NT2/D1 (cell line): ENCODE results near the gene ZIM2.

Source experiments
- DNase-seq: peaks from one replicate; pipeline ENCODE4 v3.0.0-alpha.2; 2011; ENCODE audit warnings: low read depth, low spot score
- H3K27me3 ChIP-seq: 2 replicates; pipeline ENCODE4 v1.6.0; 2011; ENCODE audit warnings: mild to moderate bottlenecking; ENCODE audit not compliant: insufficient read length, insufficient read depth
- H3K36me3 ChIP-seq: 2 replicates; pipeline ENCODE4 v1.6.1; 2011; ENCODE audit warnings: mild to moderate bottlenecking, low read length, mixed read lengths; ENCODE audit not compliant: insufficient read depth, insufficient read length
- H3K4me1 ChIP-seq: 2 replicates; pipeline ENCODE4 v1.5.1; 2011; ENCODE audit not compliant: insufficient read depth, insufficient read length
- H3K4me3 ChIP-seq: 2 replicates; pipeline ENCODE4 v1.5.1; 2011; ENCODE audit warnings: low read depth; ENCODE audit not compliant: insufficient read length
- H3K9ac ChIP-seq: 2 replicates; pipeline ENCODE4 v1.6.0; 2011; ENCODE audit warnings: low read depth; ENCODE audit not compliant: insufficient read length
- H3K9me3 ChIP-seq: 2 replicates; pipeline ENCODE4 v1.5.1; 2011; ENCODE audit warnings: mild to moderate bottlenecking, low read length; ENCODE audit not compliant: insufficient read depth
- SUZ12 ChIP-seq: IDR thresholded peaks from 2 replicates; pipeline ENCODE4 v1.6.1; 2011; ENCODE audit not compliant: insufficient read length, insufficient read depth; ENCODE audit errors: extremely low read depth
- YY1 ChIP-seq: IDR thresholded peaks from 2 replicates; pipeline ENCODE4 v1.6.1; 2011; ENCODE audit not compliant: insufficient read length, insufficient read depth
- ZNF274 ChIP-seq: IDR thresholded peaks from 2 replicates; pipeline ENCODE4 v1.6.1; 2011; ENCODE audit warnings: mild to moderate bottlenecking, low read depth, low read length

ZIM2 gene

DNA sequence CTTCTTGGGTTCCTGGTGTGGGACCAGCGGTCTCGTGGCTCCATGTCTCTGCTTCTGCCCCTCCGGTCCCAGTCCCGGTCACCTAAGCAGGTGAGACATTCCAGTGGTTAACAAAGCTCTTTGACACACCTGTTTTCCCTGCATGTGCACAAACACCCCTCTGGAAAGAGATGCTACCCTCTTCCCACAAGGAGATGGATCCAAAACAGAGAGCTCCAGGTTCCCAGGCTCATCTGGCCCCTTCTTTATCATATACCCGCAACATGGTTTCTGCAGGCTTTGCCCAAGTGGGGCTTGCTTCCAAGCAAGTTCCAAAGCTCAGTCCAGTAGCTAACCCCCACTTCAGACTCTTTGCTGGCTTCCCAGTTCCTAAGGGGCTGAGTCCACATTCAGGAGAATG, 17.8 kb downstream of the ZIM2 start:
- no peaks in the 10 kb centered on the region for H3K4me1 ChIP-seq
- no peaks in the 10 kb centered on the region for H3K9me3 ChIP-seq
- H3K9ac ChIP-seq, result no peak overlapping the region
- H3K4me3 ChIP-seq, result no peak overlapping the region
- no peaks in the 10 kb centered on the region for H3K27me3 ChIP-seq
- no peak for TF ChIP-seq ZNF274
- TF ChIP-seq YY1, result no peak
- TF ChIP-seq SUZ12, result no peak
- peaks cover 85% of the 10 kb centered on the region for H3K36me3 ChIP-seq
- DNase-seq, result no peak

DNA sequence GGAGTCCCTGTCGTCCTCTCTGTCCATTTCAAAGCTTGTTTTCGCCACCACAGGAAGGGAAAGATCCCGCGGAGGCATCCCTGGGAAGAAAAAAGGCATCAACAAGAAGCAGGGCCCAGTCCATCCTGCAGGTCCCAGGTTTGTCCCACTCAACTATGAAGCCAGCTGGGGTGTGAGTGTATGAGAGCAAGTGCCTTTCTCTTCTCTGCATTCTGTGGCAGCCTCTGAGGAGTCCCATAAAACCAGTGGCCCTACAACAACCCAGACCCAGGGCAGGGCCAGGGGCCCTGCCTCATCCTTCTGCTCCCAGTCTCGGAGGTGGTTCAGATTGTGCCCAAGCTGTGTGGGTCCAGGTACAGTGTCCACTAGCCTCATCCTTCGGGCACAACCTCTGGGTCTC, 18.9 kb downstream of the ZIM2 start:
- no peak overlapping the region for H3K4me3 ChIP-seq
- no peaks in the 10 kb centered on the region for H3K27me3 ChIP-seq
- H3K4me1 ChIP-seq, result no peaks in the 10 kb centered on the region
- no peaks in the 10 kb centered on the region for H3K9me3 ChIP-seq
- TF ChIP-seq SUZ12 (no peak), ZNF274 (no peak), YY1 (no peak)
- DNase-seq, result no peak
- H3K9ac ChIP-seq, result no peak overlapping the region
- H3K36me3 ChIP-seq, result peaks cover 92% of the 10 kb centered on the region

DNA sequence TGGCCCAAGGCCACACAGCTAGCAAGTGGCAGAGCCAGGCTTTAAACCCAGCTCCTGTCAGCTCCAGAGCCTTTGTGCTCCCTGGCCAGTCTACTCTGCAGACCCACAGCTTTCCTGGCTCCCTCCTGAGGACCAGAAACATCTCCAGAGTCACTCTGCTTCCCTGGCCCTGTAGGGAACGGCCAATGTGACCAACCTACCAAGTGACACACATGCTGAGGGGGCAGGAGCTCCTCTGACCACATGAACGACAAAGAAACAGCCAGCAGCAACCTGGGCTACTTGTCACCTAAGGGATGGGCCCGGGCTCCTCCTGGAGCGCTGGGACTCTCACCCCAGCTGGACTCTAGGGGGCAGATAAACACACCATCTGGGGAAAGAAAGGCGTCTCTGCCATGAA, 19.3 kb downstream of the ZIM2 start:
- DNase-seq, result no peak
- H3K9ac ChIP-seq, result no peak overlapping the region
- H3K9me3 ChIP-seq, result no peaks in the 10 kb centered on the region
- no peaks in the 10 kb centered on the region for H3K4me1 ChIP-seq
- TF ChIP-seq YY1 (no peak), SUZ12 (no peak), ZNF274 (no peak)
- no peaks in the 10 kb centered on the region for H3K27me3 ChIP-seq
- no peak overlapping the region for H3K4me3 ChIP-seq
- H3K36me3 ChIP-seq, result peaks cover 94% of the 10 kb centered on the region

DNA sequence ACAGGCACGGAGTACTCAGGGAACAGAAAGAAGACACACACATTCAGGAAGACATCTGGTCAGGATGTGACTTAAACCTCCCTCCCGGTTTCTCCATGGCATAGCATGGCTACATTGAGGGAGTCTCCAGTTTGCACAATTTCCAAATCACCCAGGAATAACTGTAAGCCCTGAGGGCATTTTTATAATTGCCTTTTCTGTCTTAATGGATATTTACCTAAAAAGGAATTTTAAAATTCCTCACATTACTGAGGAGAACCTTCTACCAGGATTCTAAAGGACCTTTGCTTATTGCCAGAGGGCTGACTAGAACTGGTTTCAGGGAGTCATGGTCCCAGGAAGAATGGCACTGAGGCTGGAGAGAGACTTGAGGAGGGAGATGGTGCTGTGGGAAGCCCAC, 21.4 kb downstream of the ZIM2 start:
- no peaks in the 10 kb centered on the region for H3K27me3 ChIP-seq
- no peak for DNase-seq
- no peaks in the 10 kb centered on the region for H3K9me3 ChIP-seq
- TF ChIP-seq SUZ12 (no peak), YY1 (no peak), ZNF274 (no peak)
- no peak overlapping the region for H3K4me3 ChIP-seq
- H3K4me1 ChIP-seq, result no peaks in the 10 kb centered on the region
- H3K36me3 ChIP-seq, result peaks cover 98% of the 10 kb centered on the region
- H3K9ac ChIP-seq, result no peak overlapping the region

DNA sequence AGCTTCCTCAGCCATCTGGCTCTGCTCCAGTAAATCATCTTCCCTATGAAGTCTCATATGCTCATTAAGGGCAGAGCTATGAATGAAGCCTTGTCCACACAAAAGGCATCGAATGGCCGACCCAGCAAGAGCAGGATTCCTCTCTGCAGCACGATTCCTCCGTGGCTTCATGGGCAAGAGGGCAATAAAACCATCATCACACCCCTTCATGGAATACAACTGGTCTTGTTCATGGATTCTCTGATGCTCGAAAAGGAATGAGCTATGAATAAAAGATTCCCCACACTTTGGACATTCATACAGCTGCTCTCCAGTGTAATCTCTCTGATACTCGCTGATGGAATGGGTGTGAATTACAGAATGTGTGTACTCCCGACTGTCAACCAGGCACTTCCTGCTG, 25.9 kb downstream of the ZIM2 start:
- Histone ChIP-seq H3K36me3 (peaks cover 77% of the 10 kb centered on the region), H3K4me1 (no peaks in the 10 kb centered on the region), H3K9ac (no peak overlapping the region), H3K4me3 (no peak overlapping the region), H3K27me3 (no peaks in the 10 kb centered on the region), H3K9me3 (no peaks in the 10 kb centered on the region)
- DNase-seq, result no peak
- TF ChIP-seq ZNF274, result no peak
- no peak for TF ChIP-seq YY1
- no peak for TF ChIP-seq SUZ12

DNA sequence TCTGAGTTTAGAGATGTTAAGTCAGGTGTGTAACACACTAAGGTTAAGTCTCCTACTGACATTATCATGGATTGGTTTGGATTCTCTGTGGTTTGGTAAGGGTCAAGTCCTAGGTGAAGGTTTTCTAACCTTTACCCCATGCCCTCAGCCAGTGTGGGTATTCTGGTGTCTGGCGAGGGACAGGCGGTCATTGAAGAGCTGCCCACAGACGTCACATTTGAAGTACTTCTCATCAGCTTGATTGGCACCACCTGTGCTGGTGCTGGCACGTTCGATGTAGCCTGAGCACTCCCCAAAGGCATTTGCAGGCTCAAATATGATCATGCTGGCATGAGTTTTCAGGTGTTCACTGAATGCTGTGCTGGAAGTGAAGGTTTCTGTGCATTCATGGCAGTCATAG, 27.0 kb downstream of the ZIM2 start:
- Histone ChIP-seq H3K36me3 (peaks cover 66% of the 10 kb centered on the region), H3K4me1 (no peaks in the 10 kb centered on the region), H3K9me3 (no peaks in the 10 kb centered on the region), H3K27me3 (no peaks in the 10 kb centered on the region), H3K4me3 (no peak overlapping the region), H3K9ac (no peak overlapping the region)
- no peak for DNase-seq
- TF ChIP-seq YY1 (no peak), SUZ12 (no peak), ZNF274 (no peak)

DNA sequence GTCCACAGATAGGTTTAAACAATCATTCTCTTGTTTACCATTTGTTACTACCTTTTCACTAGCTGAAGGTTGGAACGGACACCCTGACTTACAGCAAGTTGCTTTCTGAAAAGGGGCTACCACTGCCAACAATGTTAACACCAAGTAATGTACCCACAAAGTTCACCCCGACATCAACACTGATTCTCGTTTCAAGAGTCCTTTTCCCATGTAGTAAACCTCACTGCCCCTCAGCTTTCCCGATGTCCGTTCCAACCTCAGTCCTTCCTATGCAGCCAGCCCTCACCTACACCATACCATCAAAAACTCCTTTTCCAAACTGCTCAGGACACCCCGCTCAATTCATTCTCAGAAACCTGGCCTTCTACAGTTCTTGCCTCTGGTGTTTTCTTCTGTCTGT, 29.0 kb downstream of the ZIM2 start:
- no peak for TF ChIP-seq ZNF274
- TF ChIP-seq SUZ12, result no peak
- H3K4me3 ChIP-seq, result no peak overlapping the region
- no peak overlapping the region for H3K9ac ChIP-seq
- no peak for DNase-seq
- H3K27me3 ChIP-seq, result no peaks in the 10 kb centered on the region
- peaks cover 46% of the 10 kb centered on the region for H3K36me3 ChIP-seq
- H3K9me3 ChIP-seq, result peaks cover 5% of the 10 kb centered on the region; the same call in 1 of the 2 replicates
- H3K4me1 ChIP-seq, result no peaks in the 10 kb centered on the region

DNA sequence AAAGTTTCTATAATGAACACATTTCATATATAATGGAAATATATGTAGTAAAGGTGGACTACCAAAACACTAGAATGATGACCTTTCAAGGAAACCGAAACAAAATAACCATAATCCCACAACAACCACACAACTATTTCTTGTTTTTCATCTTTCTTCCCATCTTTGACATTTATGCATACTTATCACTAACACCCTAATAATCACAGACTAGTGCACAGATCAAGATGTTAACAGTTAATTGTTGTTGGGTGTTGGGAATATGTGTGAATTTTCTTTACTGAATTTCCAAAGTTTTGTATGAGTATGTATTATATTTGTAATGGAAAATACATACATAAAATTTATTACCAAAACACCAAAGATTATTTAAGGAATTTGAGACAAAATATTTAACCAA, 30.3 kb downstream of the ZIM2 start:
- Histone ChIP-seq H3K4me3 (no peak overlapping the region), H3K4me1 (no peaks in the 10 kb centered on the region), H3K9me3 (peaks cover 11% of the 10 kb centered on the region; the same call in 1 of the 2 replicates), H3K36me3 (peaks cover 34% of the 10 kb centered on the region), H3K27me3 (no peaks in the 10 kb centered on the region), H3K9ac (no peak overlapping the region)
- no peak for DNase-seq
- TF ChIP-seq ZNF274 (no peak), YY1 (no peak), SUZ12 (no peak)
